Measurements from ENCODE around the gene FHOD3. TPM values are rescaled to one million over a fixed set of nuclear protein-coding genes. Genes with fewer than 3 reads are reported as not detected.

Gene FHOD3
- total RNA-seq, 2 donors from 2014 or later = 66.0 to 114 TPM

- Histone ChIP-seq H3K4me1 (peaks cover 0 to 4% of the 10 kb centered on the region in 2 donors), H3K27ac (no peak overlapping the region), H3K36me3 (no peaks in the 10 kb centered on the region), H3K9me3 (no peaks in the 10 kb centered on the region), H3K27me3 (no peaks in the 10 kb centered on the region), H3K4me3 (no peak overlapping the region)
- TF ChIP-seq, protein P1, sequence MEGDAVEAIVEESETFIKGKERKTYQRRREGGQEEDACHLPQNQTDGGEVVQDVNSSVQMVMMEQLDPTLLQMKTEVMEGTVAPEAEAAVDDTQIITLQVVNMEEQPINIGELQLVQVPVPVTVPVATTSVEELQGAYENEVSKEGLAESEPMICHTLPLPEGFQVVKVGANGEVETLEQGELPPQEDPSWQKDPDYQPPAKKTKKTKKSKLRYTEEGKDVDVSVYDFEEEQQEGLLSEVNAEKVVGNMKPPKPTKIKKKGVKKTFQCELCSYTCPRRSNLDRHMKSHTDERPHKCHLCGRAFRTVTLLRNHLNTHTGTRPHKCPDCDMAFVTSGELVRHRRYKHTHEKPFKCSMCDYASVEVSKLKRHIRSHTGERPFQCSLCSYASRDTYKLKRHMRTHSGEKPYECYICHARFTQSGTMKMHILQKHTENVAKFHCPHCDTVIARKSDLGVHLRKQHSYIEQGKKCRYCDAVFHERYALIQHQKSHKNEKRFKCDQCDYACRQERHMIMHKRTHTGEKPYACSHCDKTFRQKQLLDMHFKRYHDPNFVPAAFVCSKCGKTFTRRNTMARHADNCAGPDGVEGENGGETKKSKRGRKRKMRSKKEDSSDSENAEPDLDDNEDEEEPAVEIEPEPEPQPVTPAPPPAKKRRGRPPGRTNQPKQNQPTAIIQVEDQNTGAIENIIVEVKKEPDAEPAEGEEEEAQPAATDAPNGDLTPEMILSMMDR (IDR thresholded peaks at IDR 0.05) = no peak
- DNase-seq (ENCODE audit: low spot score) = no peak
These were observed 353.4 kb downstream of the FHOD3 start for GRCh38 chr18:36650906-36651305.

DNA sequence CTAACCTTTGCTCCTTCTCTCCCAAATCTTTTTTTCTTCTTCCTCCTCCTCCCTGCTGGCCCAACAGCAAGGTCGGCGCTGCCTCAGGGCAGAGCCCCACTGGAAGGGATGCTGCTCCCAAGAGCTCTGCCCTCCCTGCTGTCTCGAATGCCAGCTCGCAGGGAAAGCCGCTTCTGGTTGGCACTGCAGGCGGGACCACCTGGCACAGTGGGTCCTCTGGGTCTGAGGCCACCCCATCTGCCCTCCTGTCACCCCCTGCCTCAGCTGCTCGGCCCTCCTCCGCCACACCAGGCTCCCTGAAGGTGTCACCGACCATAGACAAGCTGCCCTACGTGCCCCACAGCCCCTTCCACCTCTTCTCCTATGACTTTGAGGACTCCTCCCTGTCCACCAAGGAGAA lies 355.0 kb downstream of the FHOD3 start:
- no peak for DNase-seq (ENCODE audit: low spot score)
- Histone ChIP-seq H3K27me3 (no peaks in the 10 kb centered on the region), H3K27ac (no peak overlapping the region), H3K9me3 (no peaks in the 10 kb centered on the region), H3K4me1 (peaks cover 0 to 4% of the 10 kb centered on the region in 2 donors), H3K4me3 (no peak overlapping the region), H3K36me3 (no peaks in the 10 kb centered on the region)
- TF ChIP-seq, protein P1 (IDR thresholded peaks at IDR 0.05) = no peak

GRCh38 chr18:36653141-36653869 lies 355.8 kb downstream of the FHOD3 start:
- Histone ChIP-seq H3K36me3 (no peaks in the 10 kb centered on the region), H3K4me3 (no peak overlapping the region), H3K27me3 (no peaks in the 10 kb centered on the region), H3K27ac (no peak overlapping the region), H3K4me1 (peaks cover 0 to 4% of the 10 kb centered on the region in 2 donors), H3K9me3 (no peaks in the 10 kb centered on the region)
- DNase-seq (ENCODE audit: low spot score) = no peak
- TF ChIP-seq, protein P1 (IDR thresholded peaks at IDR 0.05) = no peak

- Histone ChIP-seq H3K27me3 (no peaks in the 10 kb centered on the region), H3K4me3 (no peak overlapping the region), H3K4me1 (peaks cover 0 to 4% of the 10 kb centered on the region in 2 donors), H3K9me3 (no peaks in the 10 kb centered on the region), H3K27ac (no peak overlapping the region), H3K36me3 (no peaks in the 10 kb centered on the region)
- TF ChIP-seq, protein P1 (IDR thresholded peaks at IDR 0.05) = no peak
- no peak for DNase-seq (ENCODE audit: low spot score)
These were observed 356.4 kb downstream of the FHOD3 start for GRCh38 chr18:36653870-36654269.

- H3K9me3 ChIP-seq = no peaks in the 10 kb centered on the region
- H3K4me3 ChIP-seq = no peak overlapping the region
- TF ChIP-seq, protein P1 (IDR thresholded peaks at IDR 0.05) = no peak
- H3K27ac ChIP-seq = no peak overlapping the region
- no peaks in the 10 kb centered on the region for H3K36me3 ChIP-seq
- peaks cover 0 to 4% of the 10 kb centered on the region in 2 donors for H3K4me1 ChIP-seq
- H3K27me3 ChIP-seq = no peaks in the 10 kb centered on the region
- DNase-seq (ENCODE audit: low spot score) = no peak
These were observed 357.6 kb downstream of the FHOD3 start for GRCh38 chr18:36655074-36655473.

- TF ChIP-seq, protein P1 (IDR thresholded peaks at IDR 0.05) = no peak
- H3K4me3 ChIP-seq = no peak overlapping the region
- H3K27ac ChIP-seq = no peak overlapping the region
- H3K27me3 ChIP-seq = no peaks in the 10 kb centered on the region
- DNase-seq (ENCODE audit: low spot score) = no peak
- H3K9me3 ChIP-seq = no peaks in the 10 kb centered on the region
- no peaks in the 10 kb centered on the region for H3K36me3 ChIP-seq
- peaks cover 0 to 4% of the 10 kb centered on the region in 2 donors for H3K4me1 ChIP-seq
These were observed 358.4 kb downstream of the FHOD3 start for GRCh38 chr18:36655930-36656329.

Data from right atrium auricular region (tissue), 2 donors.